A549 (cell line): ENCODE data around the gene AHNAK2. TPM values are rescaled to one million over a fixed set of nuclear protein-coding genes. Genes with fewer than 3 reads are reported as not detected.
A peak's percentile ranks its signal among the peaks of the same experiment; 100 is the strongest.
"Not testable (repeated sequence)": the region's sequence is repeated elsewhere in the genome, so short reads cannot be mapped to it uniquely, and the experiment has no call there.

Source experiments
- ATAC-seq, 2 experiments: fragments of 200-7000 bp in 1 of 2; fragments of >200 bp in 1 of 2; cut with Nextera tagmentation in 1 of 2; cut with Tn5 transposase in 1 of 2; 3 replicates each; pipeline versions ENCODE4 v1.8.0 to v1.9.1; 2018 to 2020; ENCODE audit warnings: mild to moderate bottlenecking in 1 of 2, moderate library complexity in 1 of 2
- CTCF ChIA-PET: fragments of 300-600 bp; sonication (Branson Sonifier 250); formaldehyde crosslinking; extraction: SDS; loops from one replicate; lab custom pipeline; 2021; ENCODE audit warnings: antibody characterized with exemption, inconsistent platforms; lab: Yijun Ruan, JAX
- POLR2A ChIA-PET: fragments of 350-600 bp; formaldehyde crosslinking; extraction: SDS; loops from one replicate; lab custom pipeline; 2021; ENCODE audit warnings: antibody characterized with exemption, inconsistent platforms; lab: Yijun Ruan, JAX
- DNase-seq, 2 experiments: peaks; one replicate each; pipeline versions ENCODE4 v3.0.0 to v3.0.0-alpha.2; 2011 to 2016; ENCODE audit warnings: low read depth in 1 of 2, low spot score in 1 of 2
- FAIRE-seq: peaks from 2 replicates; lab custom pipeline; 2011; peaks lifted over from hg19 to GRCh38; lab: Jason Lieb, UNC
- H3K27ac ChIP-seq, 2 experiments: fragments of >200 bp; sonication (Bioruptor Twin); formaldehyde crosslinking; 3 replicates each; pipeline ENCODE4 v1.5.1; 2016 to 2017
- H3K4me1 ChIP-seq: fragments of >200 bp; sonication (Bioruptor Twin); formaldehyde crosslinking; 3 replicates; pipeline ENCODE4 v1.6.1; 2016
- H3K4me2 ChIP-seq: fragments of >200 bp; sonication (Bioruptor Twin); formaldehyde crosslinking; 3 replicates; pipeline ENCODE4 v1.6.1; 2016
- H3K4me3 ChIP-seq: fragments of >200 bp; sonication (Bioruptor Twin); formaldehyde crosslinking; 3 replicates; pipeline ENCODE4 v1.5.1; 2016
- H3K9me3 ChIP-seq: fragments of >200 bp; sonication (Bioruptor Twin); formaldehyde crosslinking; 3 replicates; pipeline ENCODE4 v1.6.1; 2016
- CEBPB ChIP-seq, 2 experiments: fragments of >200 bp in 1 of 2; sonication (Bioruptor Twin) in 1 of 2; formaldehyde crosslinking in 1 of 2; IDR thresholded peaks; 2 replicates each; pipeline ENCODE4 v1.6.1; 2012 to 2016
- EHF ChIP-seq: fragments of 250-450 bp; sonication (Bioruptor Pico); IDR thresholded peaks from 2 replicates; pipeline ENCODE4 v1.5.0; 2020; ENCODE audit warnings: mild to moderate bottlenecking
- EP300 ChIP-seq, 2 experiments: fragments of >200 bp; sonication (Bioruptor Twin); formaldehyde crosslinking; IDR thresholded peaks; 2 replicates in 1 of 2; 3 replicates in 1 of 2; pipeline ENCODE4 v1.6.1; 2016 to 2017
- ESRRA ChIP-seq: fragments of 150-350 bp; IDR thresholded peaks from 2 replicates; pipeline ENCODE4 v1.6.1; 2014; ENCODE audit warnings: mild to moderate bottlenecking, low read length, borderline replicate concordance
- JUN ChIP-seq, 2 experiments: fragments of >200 bp; sonication (Bioruptor Twin); formaldehyde crosslinking; IDR thresholded peaks; 2 replicates in 1 of 2; 3 replicates in 1 of 2; pipeline ENCODE4 v1.6.1; 2016 to 2017
- JUNB ChIP-seq: fragments of >200 bp; sonication (Bioruptor Twin); formaldehyde crosslinking; IDR thresholded peaks from 2 replicates; pipeline ENCODE4 v1.6.1; 2016
- NFE2L2 ChIP-seq: fragments of 150-350 bp; conservative IDR thresholded peaks from 2 replicates; pipeline ENCODE4 v1.6.1; 2014; ENCODE audit warnings: low read length
- PHF8 ChIP-seq: fragments of 200-600 bp; sonication (generic); IDR thresholded peaks from 2 replicates; pipeline ENCODE4 v1.6.1; 2016; ENCODE audit warnings: low read depth, mild to moderate bottlenecking, antibody characterized with exemption, moderate library complexity, borderline replicate concordance
- POLR2A ChIP-seq: IDR thresholded peaks from 2 replicates; pipeline ENCODE4 v1.6.1; 2012; ENCODE audit warnings: mild to moderate bottlenecking, low read length
- ZNF302 ChIP-seq: fragments of 250-450 bp; sonication (Bioruptor Pico); IDR thresholded peaks from 2 replicates; pipeline ENCODE4 v1.9.0; 2021; ENCODE audit warnings: inconsistent platforms, mild to moderate bottlenecking, moderate library complexity
- ZSCAN20 ChIP-seq: fragments of 250-450 bp; sonication (Bioruptor Pico); IDR thresholded peaks from 2 replicates; pipeline ENCODE4 v1.8.0; 2022; ENCODE audit warnings: mild to moderate bottlenecking, moderate library complexity
- WGBS: methylation state at CpG from one replicate; pipeline ENCODE4 v1.1.6; 2017; ENCODE audit errors: missing lambda C conversion rate; 5-methylcytosine and 5-hydroxymethylcytosine counted together
- polyA minus RNA-seq: library from RNA; depleted of rRNA, polyadenylated mRNA; stranded (reverse); fragments of >200 nt; gene quantifications from 2 replicates; pipeline ENCODE4 v1.2.3, GENCODE V29; 2011; rRNA and poly(A)+ RNA removed
- polyA plus RNA-seq, 4 experiments: library from polyadenylated mRNA; depleted of rRNA in 3 of 4; stranded (reverse); fragments of >200 nt; fragmentation: RNase III in 1 of 4; extraction: RNeasy Plus Mini Kit Qiagen cat#74134 plus additional on column Dnase treatment in 1 of 4; gene quantifications; 2 replicates in 3 of 4; 3 replicates in 1 of 4; pipeline ENCODE4 v1.2.3, GENCODE V29; 2011 to 2017
- TF ChIP-seq, protein P1 (sequence below): IDR thresholded peaks from 2 replicates; pipeline ENCODE4 v1.6.1; 2012
- TF ChIP-seq, protein P2 (sequence below): fragments of 250-450 bp; sonication (Bioruptor Pico); IDR thresholded peaks from 2 replicates; pipeline ENCODE4 v1.5.0; 2021; ENCODE audit warnings: mild to moderate bottlenecking, moderate library complexity, borderline replicate concordance
- TF ChIP-seq, protein P3 (sequence below): IDR thresholded peaks from 2 replicates; pipeline ENCODE4 v1.6.1; 2012; ENCODE audit warnings: low read depth, borderline replicate concordance
- TF ChIP-seq, protein P4 (sequence below): IDR thresholded peaks from 2 replicates; pipeline ENCODE4 v1.6.1; 2012
- TF ChIP-seq, protein P5 (sequence below): fragments of 250-450 bp; sonication (Bioruptor Pico); IDR thresholded peaks from 2 replicates; pipeline ENCODE4 v1.5.0; 2020; ENCODE audit warnings: low read depth, mild to moderate bottlenecking, moderate library complexity
- TF ChIP-seq, protein P6 (sequence below): fragments of >200 bp; sonication (Bioruptor Twin); formaldehyde crosslinking; IDR thresholded peaks from 3 replicates; pipeline ENCODE4 v1.6.1; 2016

Gene AHNAK2
- polyA plus RNA-seq (2011; rRNA removed) (43.7 and 56.7 TPM in 2 replicates), polyA plus RNA-seq (2017; fragmentation: RNase III; extraction: RNeasy Plus Mini Kit Qiagen cat#74134 plus additional on column Dnase treatment) (34.4 to 46.5 TPM (median 43.3 TPM) in 3 replicates), polyA minus RNA-seq (212 and 231 TPM in 2 replicates)
- polyA plus RNA-seq (2012; cell fraction: cytosol; rRNA removed) = 9.8 and 11.7 TPM in 2 replicates
- 65.0 and 74.3 TPM in 2 replicates for polyA plus RNA-seq (2012; cell fraction: nucleus; rRNA removed)

DNA sequence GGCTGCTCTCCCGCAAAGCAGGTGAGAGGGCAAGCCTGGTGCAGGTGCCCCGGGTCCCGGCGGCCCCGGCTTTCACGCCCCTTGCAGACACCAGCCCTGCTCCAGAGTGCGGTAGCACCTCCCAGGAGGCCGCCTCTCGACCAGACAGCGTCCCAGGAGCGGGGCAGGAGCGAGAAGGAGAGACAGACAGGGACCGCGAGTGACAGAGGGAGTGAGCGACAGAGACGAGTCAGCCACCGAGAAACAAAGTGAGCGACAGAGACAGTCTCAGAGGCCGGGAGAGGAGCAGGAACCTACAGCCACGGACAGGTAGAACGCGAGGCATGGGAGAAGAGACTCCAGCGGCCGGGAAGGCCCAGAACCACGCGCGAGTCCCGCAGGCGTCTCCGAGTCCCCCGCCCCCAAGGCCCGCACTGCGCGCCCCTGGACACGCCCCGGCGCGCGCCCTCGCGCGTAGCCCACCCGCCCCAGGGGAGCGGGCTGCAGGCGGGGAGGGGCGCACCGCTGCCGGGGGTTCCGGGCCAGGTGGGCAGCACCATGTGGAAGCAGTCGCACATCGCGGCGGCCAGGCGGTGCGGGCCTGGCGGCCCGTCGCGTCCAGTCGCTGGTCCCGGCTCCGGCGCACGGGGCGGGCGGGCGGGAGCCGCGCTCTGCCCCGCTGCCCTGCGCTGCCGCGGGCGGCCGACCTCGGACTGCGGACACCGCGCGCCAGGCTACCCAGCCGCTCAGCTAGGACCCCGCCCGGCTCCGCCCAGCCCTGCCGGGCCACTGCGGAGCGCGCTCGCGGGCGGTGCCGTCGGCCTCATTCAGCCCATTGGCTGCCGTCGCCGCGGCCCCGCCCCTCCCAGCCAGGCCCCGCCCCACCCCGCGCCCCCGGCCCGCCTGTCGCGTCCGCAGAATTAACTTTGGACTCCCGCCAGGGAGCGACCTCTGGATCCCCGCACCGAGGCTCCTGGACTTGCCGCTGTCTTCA, at the start of gene AHNAK2:
TSS of gene AHNAK2 (minus strand) at position 694 of the 973 bp plus-strand sequence. CDS start at position 557, 137 bp downstream.
- Histone ChIP-seq H3K4me2 (peak within 1 kb of the TSS; percentile 97), H3K9me3 (no peaks in the 10 kb centered on the region)
- peak; percentile 44 to 63 for ATAC-seq
- no peak for FAIRE-seq
- DNase-seq = peak; percentile 60 to 82
- WGBS = 4% methylated on average over 30 of the region's 111 CpGs
- POLR2A ChIA-PET = interaction anchor here (1.0 kb wide), 1 partner anchor 43 kb away, joined by 6 read pairs; the partner anchor contains the start of gene CDCA4
- TF ChIP-seq POLR2A (peak; percentile 83), NFE2L2 (no peak), JUNB (no peak), JUN (IDR thresholded peaks at IDR 0.05) (peak; percentile 80 to 91; a peak in 4 of 5 replicates), ESRRA (no peak), ZNF302 (CRISPR knock-in tag) (no peak), PHF8 (peak; percentile 63; the same call in 1 of the 2 replicates), EHF (CRISPR knock-in tag) (no peak), ZSCAN20 (CRISPR knock-in tag) (no peak), CEBPB (IDR thresholded peaks at IDR 0.05) (no peak), EP300 (IDR thresholded peaks at IDR 0.05) (no peak)
- TF ChIP-seq, protein P1, sequence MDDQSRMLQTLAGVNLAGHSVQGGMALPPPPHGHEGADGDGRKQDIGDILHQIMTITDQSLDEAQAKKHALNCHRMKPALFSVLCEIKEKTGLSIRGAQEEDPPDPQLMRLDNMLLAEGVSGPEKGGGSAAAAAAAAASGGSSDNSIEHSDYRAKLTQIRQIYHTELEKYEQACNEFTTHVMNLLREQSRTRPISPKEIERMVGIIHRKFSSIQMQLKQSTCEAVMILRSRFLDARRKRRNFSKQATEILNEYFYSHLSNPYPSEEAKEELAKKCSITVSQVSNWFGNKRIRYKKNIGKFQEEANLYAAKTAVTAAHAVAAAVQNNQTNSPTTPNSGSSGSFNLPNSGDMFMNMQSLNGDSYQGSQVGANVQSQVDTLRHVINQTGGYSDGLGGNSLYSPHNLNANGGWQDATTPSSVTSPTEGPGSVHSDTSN = no peak
- TF ChIP-seq, protein P2, sequence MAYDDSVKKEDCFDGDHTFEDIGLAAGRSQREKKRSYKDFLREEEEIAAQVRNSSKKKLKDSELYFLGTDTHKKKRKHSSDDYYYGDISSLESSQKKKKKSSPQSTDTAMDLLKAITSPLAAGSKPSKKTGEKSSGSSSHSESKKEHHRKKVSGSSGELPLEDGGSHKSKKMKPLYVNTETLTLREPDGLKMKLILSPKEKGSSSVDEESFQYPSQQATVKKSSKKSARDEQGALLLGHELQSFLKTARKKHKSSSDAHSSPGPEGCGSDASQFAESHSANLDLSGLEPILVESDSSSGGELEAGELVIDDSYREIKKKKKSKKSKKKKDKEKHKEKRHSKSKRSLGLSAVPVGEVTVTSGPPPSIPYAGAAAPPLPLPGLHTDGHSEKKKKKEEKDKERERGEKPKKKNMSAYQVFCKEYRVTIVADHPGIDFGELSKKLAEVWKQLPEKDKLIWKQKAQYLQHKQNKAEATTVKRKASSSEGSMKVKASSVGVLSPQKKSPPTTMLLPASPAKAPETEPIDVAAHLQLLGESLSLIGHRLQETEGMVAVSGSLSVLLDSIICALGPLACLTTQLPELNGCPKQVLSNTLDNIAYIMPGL (CRISPR knock-in tag) = no peak
- TF ChIP-seq, protein P3, sequence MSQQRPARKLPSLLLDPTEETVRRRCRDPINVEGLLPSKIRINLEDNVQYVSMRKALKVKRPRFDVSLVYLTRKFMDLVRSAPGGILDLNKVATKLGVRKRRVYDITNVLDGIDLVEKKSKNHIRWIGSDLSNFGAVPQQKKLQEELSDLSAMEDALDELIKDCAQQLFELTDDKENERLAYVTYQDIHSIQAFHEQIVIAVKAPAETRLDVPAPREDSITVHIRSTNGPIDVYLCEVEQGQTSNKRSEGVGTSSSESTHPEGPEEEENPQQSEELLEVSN = no peak
- TF ChIP-seq, protein P4, sequence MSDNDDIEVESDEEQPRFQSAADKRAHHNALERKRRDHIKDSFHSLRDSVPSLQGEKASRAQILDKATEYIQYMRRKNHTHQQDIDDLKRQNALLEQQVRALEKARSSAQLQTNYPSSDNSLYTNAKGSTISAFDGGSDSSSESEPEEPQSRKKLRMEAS = peak; percentile 12; the same call in 1 of the 2 replicates
- TF ChIP-seq, protein P5, sequence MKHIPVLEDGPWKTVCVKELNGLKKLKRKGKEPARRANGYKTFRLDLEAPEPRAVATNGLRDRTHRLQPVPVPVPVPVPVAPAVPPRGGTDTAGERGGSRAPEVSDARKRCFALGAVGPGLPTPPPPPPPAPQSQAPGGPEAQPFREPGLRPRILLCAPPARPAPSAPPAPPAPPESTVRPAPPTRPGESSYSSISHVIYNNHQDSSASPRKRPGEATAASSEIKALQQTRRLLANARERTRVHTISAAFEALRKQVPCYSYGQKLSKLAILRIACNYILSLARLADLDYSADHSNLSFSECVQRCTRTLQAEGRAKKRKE (CRISPR knock-in tag) = no peak
- TF ChIP-seq, protein P6, sequence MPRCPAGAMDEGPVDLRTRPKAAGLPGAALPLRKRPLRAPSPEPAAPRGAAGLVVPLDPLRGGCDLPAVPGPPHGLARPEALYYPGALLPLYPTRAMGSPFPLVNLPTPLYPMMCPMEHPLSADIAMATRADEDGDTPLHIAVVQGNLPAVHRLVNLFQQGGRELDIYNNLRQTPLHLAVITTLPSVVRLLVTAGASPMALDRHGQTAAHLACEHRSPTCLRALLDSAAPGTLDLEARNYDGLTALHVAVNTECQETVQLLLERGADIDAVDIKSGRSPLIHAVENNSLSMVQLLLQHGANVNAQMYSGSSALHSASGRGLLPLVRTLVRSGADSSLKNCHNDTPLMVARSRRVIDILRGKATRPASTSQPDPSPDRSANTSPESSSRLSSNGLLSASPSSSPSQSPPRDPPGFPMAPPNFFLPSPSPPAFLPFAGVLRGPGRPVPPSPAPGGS = peak; percentile 93
- TF ChIP-seq, all 56 proteins: peak for 5
- peak within 1 kb of the TSS; percentile 63 for H3K4me3 ChIP-seq
- peak within 1 kb of the TSS; percentile 97 to 99 for H3K27ac ChIP-seq
- H3K4me1 ChIP-seq = peaks cover 70% of the 10 kb centered on the region
- CTCF ChIA-PET = interaction anchor here (0.6 to 6.5 kb wide), 6 partner anchors 43 to 112 kb away, joined by 3 to 235 read pairs (median 25); partner anchors contain the start of gene CDCA4

DNA sequence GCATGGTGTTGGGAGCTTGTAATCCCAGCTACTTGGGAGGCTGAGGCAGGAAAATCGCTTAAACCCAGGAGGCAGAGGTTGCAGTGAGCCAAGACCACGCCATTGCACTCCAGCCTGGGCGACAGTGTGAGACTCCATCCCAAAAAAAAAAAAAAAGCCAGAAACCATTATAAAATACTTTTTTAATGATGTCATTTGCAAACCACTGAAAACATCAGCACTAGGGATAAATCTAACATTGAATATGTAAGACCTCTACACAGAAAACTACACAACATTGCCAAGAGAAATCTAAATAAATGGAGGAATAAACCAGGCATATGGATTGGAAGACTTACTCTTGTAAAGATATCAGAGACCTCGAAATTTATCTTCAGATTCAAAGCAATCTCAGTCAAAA, 49.5 kb upstream of the AHNAK2 start:
- peak overlapping the region; percentile 18 to 93; a peak in 3 of 6 replicates for H3K27ac ChIP-seq
- 76% methylated on average over 4 of the region's 4 CpGs for WGBS
- FAIRE-seq, H3K9me3 ChIP-seq, ATAC-seq, H3K4me3 ChIP-seq, H3K4me2 ChIP-seq, DNase-seq: not testable (repeated sequence)
- CTCF ChIA-PET = interaction anchor here (0.6 to 28.5 kb wide), 6 partner anchors 12 to 159 kb away, joined by 3 to 509 read pairs (median 31); no protein-coding TSS in a partner anchor
- POLR2A ChIA-PET = interaction anchor here (1.3 kb wide), 1 partner anchor 42 kb away, joined by 3 read pairs; the partner anchor contains the start of gene CLBA1
- peaks cover 47% of the 10 kb centered on the region for H3K4me1 ChIP-seq
